ENCODE results near the gene SMARCC2.

DNA sequence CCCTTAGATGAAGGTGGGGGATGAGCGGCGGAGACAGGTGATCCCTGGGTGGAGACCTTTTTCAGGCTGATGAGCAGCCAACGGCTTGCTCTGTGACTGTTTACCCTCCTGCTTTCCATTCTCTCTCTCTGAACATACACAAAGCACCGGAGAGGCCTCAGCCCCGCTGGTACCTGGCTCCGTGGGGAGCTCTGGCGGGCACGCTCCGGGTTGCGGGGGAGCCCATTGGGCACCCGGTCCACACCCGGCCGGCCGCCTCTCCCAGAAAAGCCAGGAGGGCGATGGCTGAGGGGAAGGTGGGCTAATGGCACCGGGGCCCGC is 545 bp downstream of the SMARCC2 start:
- TF ChIP-seq POLR2AphosphoS5 (IDR thresholded peaks at IDR 0.05; ENCODE audit: borderline replicate concordance, low read depth, low read length) (no peak), FOXP2 (optimal IDR thresholded peaks at IDR 0.05; ENCODE audit: control extremely low read depth, extremely low read length, insufficient read depth) (no peak)
